Skin epidermis (tissue), 12 donors: ENCODE results near the gene CEP83.

Experiments
- H3K27ac ChIP-seq, 21 experiments: fragments of 200-600 bp; sonication (generic) in 11 of 21; one replicate each; pipeline ENCODE4 v1.5.0; 2020; ENCODE audit warnings: mild to moderate bottlenecking in 3 of 21, inconsistent platforms in 2 of 21, moderate library complexity in 2 of 21
- H3K4me3 ChIP-seq, 7 experiments: fragments of 200-600 bp; sonication (generic) in 2 of 7; one replicate each; pipeline ENCODE4 v1.5.0; 2020; ENCODE audit warnings: inconsistent platforms in 2 of 7, mild to moderate bottlenecking in 2 of 7, moderate library complexity in 1 of 7

CEP83 gene

DNA sequence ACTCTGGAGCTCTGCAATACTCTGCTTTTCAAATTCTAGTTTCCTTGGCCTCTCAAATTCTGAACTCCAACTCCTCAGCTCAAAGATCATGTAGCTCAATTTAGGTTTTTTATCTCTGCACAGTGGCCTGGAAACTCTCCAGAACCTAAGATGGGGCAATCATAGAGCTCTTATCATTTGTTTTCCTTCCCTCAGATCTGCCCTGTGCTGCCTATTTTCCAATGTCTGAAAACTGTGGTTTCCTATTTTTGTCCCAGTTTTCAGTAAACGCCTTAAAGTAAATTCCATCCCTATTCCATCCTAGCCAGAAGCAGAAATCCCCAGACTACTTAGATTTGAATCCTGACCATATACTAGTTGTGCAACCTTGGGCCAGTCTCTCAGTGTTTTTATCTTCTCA is 73.2 kb downstream of the CEP83 start:
- no peak overlapping the region for H3K27ac ChIP-seq

DNA sequence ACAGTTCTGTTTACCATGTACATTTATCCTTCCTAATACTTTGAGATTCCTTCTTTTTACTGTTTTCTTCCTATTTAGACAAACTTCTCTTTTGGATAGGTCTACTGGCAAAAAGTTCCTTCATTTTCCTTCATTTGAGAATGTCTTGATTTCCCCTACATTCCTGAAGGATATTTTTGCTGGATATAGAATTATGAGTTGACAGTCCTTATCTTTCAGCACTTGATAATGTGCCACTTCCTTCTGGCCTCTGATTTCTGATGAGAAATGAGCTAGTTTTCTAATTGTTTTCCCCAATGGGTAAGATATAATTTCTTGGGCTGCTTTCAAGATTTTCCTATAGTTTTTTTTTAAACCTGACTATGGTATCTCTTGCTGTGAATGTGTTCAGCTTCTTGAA is 75.6 kb downstream of the CEP83 start:
- Histone ChIP-seq H3K4me3 (no peak overlapping the region), H3K27ac (no peak overlapping the region)

More for the DNA sequence above, 73.2 kb downstream of the CEP83 start:
- no peak overlapping the region for H3K4me3 ChIP-seq

DNA sequence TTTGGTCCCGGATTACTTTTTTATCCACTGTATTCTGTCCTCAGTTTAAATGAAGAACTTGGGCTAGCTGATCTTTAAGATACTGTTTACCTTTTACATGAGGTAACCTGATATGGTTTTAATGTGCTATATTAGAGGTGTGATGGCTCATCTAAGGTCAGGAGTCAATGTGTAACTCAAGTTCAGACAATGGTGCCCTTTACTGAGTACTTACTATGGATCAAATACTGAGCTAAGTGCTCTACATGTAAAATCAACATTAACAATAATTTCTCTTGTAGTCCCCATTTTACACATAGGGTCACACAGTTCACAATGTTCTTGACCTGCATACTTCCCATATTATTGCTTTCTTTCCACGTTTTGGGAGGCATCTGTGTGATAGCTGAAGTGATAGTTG is 79.2 kb downstream of the CEP83 start:
- no peak overlapping the region for H3K27ac ChIP-seq
- H3K4me3 ChIP-seq: no peak overlapping the region

DNA sequence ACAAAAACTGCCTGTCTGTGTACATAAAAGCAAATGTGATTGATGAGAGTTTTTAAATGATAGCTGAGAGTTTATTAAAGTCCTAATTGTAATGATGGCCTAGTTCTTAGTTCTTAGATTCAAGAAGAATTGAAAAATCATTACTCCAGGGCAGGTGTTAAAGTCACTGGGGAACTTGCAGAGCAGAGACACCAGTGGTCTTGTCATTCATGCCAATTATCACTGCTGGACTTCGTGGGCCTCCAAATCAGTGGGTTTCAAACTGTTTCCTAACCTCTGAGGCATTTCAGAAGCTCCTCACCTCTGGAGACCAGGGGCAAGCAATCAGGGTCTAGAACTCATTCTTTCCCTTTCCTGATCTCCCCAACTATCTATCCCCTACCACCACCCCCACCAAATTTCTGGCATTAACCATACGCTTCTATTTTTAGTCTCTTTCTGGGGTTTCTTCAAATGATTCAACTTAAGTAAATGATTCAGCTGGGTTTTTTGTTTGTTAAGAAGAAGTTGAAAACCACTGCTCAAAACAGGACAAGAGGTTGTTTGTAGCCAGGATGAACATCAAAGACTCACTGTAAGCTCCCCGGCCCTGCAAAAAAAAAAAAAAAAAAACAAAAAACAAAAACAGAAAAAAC is 80.1 kb downstream of the CEP83 start:
- no peak overlapping the region for H3K4me3 ChIP-seq
- no peak overlapping the region for H3K27ac ChIP-seq

DNA sequence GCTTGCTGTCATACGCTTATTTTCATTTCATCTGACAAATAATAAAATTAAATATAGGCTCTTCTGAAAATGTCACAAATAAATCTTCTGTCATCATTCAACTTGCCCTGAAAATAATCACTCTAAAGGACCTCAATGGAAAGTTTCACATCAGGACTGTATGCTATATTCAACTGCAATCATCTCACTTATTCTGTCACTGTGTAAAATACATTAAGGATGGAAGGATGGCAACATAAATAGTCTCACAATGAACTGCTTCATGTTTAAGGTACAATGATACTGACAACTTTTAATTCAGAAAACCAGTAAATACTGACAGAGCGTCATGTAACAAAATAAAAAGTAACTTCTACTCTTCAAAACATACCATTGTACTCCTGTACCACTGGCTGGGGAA is 82.1 kb downstream of the CEP83 start:
- Histone ChIP-seq H3K27ac (no peak overlapping the region), H3K4me3 (no peak overlapping the region)

DNA sequence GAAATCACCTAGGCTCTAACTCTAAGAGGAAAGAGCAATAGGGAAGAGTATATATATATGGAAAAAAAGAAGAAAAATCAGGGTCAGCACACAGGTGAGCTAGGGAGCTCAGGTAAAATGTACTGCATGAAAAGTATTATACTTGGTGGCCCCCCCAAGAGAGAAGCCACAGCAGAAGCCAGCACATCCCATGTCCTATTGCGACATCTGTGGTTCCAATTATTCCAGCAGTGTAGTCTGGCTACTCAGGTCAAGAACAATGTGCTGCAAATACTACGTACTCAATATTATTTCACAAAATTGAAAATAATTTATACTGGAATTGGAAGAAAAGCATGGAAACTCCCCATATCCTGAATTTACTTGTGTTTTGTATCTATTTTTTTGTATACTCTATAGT is 85.5 kb downstream of the CEP83 start:
- H3K4me3 ChIP-seq: no peak overlapping the region
- no peak overlapping the region for H3K27ac ChIP-seq

DNA sequence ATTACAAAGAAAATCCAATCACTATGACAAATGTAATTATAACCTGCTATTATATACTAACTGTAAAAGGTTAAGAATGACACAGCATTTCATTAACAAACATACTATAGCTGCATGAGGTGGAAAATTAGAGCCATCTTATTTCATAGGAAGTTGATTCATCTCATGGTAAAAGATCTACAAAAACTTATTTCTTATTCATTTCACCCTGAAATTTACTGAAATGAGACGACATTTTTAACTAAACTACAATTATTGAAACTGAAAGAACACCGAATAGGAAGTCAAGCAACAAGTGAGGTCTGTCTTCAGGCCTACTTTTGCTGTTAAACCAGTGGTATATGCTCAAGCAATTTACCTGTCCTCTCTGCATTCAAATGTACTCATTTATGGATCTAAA is 87.2 kb downstream of the CEP83 start:
- H3K4me3 ChIP-seq: no peak overlapping the region
- H3K27ac ChIP-seq: no peak overlapping the region

DNA sequence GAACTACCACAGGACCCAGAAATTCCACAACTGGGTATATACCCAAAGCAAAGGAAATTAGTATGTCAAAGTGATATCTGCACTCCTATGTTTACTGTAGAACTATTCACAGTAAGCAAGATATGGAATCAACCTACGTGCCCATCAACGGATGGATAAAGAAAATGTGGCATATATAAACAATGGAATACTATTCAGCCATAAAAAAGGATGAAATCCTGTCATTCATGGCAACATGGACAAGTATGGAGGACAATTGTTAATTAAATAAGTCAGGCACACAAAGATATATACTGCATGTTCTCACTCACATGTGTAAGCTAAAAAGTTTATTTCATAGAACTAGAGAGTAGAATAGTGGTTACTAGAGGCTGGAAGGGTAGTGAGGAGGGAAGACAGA is 97.0 kb downstream of the CEP83 start:
- Histone ChIP-seq H3K27ac (no peak overlapping the region), H3K4me3 (no peak overlapping the region)

DNA sequence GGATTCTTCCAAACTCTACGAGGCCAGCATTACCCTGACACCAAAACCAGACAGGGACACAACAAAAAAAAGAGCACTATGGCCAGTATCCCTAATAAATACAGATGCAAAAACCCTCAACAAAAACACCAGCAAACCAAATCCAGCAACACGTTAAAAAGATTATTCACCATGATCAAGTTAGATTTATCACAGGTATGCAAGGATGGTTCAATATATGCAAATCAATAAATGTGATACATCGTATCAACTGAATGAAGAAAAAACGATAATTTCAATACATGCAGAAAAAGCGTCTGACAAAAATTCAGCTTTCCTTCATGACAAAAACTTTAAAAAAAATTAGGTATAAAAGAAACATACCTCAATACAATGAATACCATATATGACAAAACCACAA is 99.9 kb downstream of the CEP83 start:
- H3K27ac ChIP-seq: no peak overlapping the region
- no peak overlapping the region for H3K4me3 ChIP-seq

DNA sequence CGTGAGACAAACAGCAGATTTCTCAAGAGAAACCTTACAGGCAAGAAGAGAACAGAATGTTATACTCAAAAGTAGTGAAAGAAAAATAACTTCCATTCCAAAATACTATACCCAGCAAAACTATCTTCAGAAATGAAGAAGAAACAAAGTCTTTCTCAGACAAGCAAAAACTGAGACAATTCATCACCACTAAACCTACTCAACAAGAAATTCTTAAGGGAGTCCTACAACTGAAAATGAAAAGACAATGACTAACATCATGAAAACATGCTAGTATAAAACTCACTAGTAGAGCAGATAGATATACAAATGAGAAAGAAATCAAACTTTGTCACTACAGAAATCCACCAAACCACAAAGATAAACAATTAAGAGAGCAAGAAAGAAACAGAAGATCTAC is 106.5 kb downstream of the CEP83 start:
- H3K4me3 ChIP-seq: no peak overlapping the region
- H3K27ac ChIP-seq: no peak overlapping the region

DNA sequence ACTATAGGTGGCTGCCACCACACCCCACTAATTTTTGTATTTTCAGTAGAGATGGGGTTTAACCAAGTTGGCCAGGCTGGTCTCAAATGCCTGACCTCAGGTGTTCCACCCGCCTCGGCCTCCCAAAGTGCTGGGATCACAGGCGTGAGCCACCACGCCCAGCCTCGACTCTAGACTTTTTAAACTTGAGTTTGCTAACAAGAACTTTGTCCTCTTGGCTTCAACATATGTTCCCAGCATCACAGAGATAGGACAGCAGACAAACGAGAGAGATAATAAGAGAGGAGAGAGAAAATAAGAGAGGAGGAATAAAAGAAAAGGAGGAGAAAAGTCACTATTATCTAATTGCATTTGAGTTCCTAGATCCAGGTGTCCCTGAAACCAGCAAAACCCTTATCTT is 119.1 kb downstream of the CEP83 start:
- H3K4me3 ChIP-seq: no peak overlapping the region
- H3K27ac ChIP-seq: no peak overlapping the region

DNA sequence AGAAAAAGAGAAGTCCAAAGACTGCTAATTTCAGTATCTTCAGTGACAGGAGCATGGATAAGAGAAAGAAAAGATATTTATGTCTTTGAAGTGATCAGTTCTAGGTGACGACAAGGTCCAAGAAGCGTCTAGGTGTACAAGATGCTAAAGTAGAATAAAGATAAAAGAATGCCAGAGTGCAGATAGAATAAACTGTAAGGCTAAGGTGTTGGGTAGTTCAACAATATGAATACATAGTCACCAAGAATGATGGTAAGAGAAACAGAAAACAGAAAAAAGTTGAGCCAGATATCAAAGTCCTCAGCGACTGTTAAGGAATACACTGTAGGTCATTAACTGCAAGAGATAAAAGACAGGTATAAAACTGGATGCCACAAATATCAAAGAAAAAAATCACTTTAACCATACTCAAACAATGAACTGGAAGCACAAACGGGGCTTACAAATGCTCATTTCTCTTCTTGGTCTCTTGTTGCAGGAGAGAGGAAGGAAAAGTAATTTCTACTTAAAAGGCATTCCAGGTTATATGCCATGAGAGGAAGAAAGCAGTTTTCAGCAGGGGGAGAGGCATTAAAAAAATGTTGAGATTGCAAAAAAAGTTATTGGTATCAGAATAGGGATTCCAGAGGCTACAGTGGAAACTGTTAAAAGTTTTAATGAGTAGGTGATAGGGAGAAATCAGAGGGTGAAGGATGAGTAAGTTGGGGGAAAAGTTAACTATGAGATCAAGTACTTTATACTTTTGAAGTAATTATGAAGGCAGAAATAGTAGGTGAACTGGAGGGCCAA is 121.5 kb downstream of the CEP83 start:
- no peak overlapping the region for H3K27ac ChIP-seq
- H3K4me3 ChIP-seq: no peak overlapping the region

DNA sequence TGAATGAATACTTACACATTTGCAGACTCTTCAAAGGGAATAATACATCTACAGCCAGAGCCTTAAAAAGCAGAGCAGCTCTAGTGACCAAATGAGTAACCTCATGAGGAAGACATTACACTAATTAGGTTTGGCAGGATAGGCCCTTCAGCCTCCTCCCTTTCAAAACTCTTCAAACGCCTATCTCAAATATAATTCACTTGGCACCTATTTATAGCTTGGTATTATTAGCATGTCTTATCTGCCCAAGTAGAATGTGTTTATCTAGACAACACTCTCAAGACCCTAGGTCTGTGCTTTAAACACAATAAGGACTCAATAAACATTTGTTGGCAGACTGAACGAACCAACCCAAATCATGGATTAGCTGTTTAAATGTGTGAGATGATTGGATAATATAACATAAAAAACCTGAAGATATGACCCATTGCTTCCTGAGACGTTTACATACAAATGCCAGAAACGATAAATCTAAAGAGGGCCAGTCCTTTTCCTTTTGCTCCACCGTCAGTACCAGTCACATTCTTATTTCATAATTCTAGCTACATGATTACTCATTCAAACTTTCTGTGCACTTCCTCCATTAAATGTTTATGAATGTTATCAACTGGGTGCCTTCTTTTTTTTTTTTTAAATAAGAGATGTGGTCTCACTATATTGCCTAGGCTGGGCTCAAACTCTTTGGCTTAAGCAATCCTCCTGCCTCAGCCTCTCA is 123.3 kb downstream of the CEP83 start:
- H3K27ac ChIP-seq: no peak overlapping the region
- no peak overlapping the region for H3K4me3 ChIP-seq

DNA sequence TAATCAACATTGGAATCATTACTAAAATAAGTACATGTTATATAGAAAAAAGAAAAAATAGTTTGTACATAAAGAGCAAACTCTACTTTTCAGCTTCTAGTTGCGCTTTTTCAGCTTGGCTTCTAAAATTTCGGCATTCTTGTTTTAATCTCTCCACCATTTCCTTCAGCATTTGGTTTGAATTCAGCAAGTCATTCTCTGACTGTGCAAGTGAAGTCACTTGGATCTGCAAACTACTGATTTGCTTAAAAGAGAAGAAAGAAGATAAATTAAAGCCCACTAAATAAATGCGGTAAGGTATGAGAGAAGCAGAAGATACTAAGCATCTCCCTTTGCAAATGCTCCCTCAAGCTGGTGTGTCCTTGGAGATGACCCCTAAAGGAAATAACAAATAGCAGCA is 126.3 kb downstream of the CEP83 start:
- no peak overlapping the region for H3K27ac ChIP-seq

DNA sequence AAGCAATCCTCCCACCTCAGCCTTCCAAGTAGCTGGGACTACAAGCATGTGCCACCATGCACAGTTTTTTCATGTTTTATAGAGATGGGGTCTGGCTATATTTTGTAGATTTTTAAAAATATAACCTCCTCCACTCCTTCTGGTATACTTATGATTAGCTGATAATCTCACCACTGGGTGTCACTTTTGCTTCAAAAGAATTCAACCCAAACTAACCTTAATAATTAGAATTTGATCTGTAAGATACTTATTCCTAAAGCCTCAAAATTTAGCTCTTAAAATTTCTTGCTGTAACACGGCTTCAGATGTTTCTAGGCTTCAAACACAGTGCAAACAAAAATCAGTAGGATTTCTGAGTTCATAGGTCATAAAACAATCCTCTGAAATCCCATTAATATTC is 130.3 kb downstream of the CEP83 start:
- Histone ChIP-seq H3K27ac (no peak overlapping the region), H3K4me3 (no peak overlapping the region)

More for the DNA sequence above, 126.3 kb downstream of the CEP83 start:
- H3K4me3 ChIP-seq: no peak overlapping the region

DNA sequence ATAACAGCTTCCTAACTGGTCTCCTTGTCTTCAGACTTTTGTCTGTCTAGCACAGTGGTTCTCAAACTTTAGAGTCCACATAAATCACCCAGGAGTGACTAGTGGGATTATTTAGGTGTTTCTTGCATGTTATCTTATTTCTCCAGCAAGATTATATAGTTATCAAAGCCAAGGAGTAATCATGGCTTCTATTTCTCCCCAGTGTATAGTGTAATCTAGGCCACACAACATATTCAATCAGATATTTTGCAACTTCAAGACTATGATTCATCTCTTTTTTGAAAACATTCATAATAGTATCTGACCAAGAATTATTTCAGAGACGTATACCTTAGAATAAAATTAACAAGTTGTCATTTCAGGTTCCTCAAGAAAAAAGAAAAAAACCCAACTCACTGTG is 131.9 kb downstream of the CEP83 start:
- no peak overlapping the region for H3K4me3 ChIP-seq

DNA sequence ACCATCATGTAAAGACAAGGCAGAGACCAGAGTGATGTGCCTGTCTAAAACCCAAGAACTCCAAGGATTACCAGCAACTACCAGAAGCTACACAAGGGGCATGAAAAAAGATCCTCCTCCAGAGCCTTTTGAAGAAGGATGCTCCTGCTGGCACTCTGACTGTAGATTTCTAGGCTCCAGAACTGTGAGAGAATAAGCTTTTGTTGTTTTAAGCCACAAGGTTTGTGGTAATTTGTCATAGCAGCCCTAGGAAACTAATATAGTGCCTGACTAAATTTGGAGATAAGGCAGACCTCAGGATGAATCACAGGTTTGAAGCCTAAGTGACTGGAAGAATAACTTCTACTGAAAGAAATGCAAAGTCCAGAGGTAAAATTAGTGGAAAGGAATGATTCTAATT is 132.9 kb downstream of the CEP83 start:
- Histone ChIP-seq H3K27ac (no peak overlapping the region), H3K4me3 (no peak overlapping the region)

More for the DNA sequence above, 131.9 kb downstream of the CEP83 start:
- H3K27ac ChIP-seq: no peak overlapping the region

DNA sequence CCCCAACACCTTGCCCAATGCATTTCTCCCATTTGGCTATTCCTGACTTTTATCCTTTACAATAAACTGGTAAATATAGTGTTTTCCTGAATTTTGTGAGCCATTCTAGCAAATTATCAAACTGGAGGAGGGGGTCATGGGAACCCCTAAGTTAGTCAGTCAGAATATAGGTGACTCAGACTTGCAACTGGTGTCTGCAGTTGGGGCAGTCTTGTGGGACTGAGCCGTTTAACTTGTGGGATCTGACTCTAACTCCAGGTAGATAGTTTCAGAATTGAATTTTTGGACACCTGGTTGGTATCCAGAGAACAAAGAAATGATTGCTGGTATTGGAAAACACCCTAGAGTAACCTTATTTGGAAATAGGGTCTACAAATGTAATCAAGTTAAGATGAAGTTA is 133.4 kb downstream of the CEP83 start:
- no peak overlapping the region for H3K27ac ChIP-seq

DNA sequence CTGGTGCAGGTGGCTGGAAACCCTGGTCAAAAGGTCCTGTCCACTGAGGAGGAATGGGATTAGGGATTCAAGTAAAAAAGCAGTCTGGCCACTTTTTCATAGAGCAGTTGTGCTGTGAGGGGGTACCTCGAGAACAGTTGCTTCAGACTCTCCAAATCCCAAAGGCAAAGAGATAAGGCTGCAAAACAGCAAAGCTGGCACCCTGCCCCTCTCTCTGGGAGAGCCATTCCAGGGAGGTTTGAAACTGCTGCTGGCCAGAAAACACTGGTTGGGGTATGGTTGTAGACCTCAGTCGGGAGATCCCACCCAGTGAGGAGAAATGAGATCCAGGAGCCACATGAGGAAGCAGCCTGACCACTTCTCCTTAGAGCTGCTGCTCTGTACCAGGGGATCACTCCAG is 137.3 kb downstream of the CEP83 start:
- no peak overlapping the region for H3K27ac ChIP-seq
- H3K4me3 ChIP-seq: no peak overlapping the region

More for the DNA sequence above, 133.4 kb downstream of the CEP83 start:
- H3K4me3 ChIP-seq: no peak overlapping the region

DNA sequence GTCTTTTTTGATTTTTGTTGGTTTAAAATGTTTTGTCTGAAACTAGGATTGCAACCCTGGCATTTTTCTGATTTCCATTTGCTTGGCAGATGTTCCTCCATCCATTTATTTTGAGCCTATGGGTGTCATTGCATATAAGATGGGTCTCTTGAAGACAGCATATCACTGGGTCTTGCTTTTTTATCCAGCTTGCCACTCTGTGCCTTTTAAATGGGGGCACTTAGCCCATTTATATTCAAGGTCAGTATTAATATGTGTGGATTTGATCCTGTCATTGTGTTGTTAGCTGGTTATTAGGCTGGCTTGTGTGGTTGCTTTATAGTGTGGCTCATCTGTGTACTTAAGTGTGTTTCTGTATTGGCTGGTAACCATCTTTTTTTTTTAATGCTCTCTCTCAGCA is 139.6 kb downstream of the CEP83 start:
- Histone ChIP-seq H3K27ac (no peak overlapping the region), H3K4me3 (no peak overlapping the region)

DNA sequence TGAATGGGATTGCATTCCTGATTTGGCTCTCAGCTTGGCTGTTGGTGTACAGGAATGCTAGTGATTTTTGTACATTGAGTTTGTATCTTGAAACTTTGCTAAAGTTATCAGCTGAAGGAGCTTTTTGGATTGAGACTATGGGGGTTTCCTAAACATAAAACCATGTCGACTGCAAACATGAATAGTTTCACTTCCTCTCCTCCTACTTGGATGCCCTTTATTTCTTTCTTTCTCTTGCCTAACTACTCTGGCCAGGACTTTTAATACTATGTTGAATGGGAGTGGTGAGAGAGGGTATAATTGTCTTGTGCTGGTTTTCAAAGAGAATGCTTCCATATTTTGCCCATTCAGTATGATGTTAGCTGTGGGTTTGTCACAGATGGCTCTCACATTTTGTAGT is 141.5 kb downstream of the CEP83 start:
- Histone ChIP-seq H3K4me3 (no peak overlapping the region), H3K27ac (no peak overlapping the region)
